SH-SY5Y (cell line): ENCODE data around the gene ZNF133.

Experiments used
- GATA2 ChIP-seq: IDR thresholded peaks from 2 replicates; pipeline ENCODE4 v1.6.1; 2011; ENCODE audit warnings: mild to moderate bottlenecking, low read depth, low read length
- GATA3 ChIP-seq: IDR thresholded peaks from 2 replicates; pipeline ENCODE4 v1.6.1; 2011; ENCODE audit warnings: low read depth, mild to moderate bottlenecking, low read length, moderate library complexity

Gene ZNF133

GRCh38 chr20:18271160-18271559 lies 17.2 kb upstream of the ZNF133 start:
- TF ChIP-seq GATA3: no peak
- no peak for TF ChIP-seq GATA2

GRCh38 chr20:18272451-18272850 lies 15.9 kb upstream of the ZNF133 start:
- TF ChIP-seq GATA2 (no peak), GATA3 (no peak)

GRCh38 chr20:18273738-18274137 lies 14.6 kb upstream of the ZNF133 start:
- TF ChIP-seq GATA3 (no peak), GATA2 (no peak)

GRCh38 chr20:18276821-18277220 lies 11.5 kb upstream of the ZNF133 start:
- TF ChIP-seq GATA2 (no peak), GATA3 (no peak)

- no peak for TF ChIP-seq GATA3
- no peak for TF ChIP-seq GATA2
Measured at GRCh38 chr20:18279242-18279641, 9.1 kb upstream of the ZNF133 start.

- TF ChIP-seq GATA2 (no peak), GATA3 (no peak)
Measured at GRCh38 chr20:18284805-18285533, 3.4 kb upstream of the ZNF133 start.

- no peak for TF ChIP-seq GATA2
- TF ChIP-seq GATA3: no peak
Measured at GRCh38 chr20:18287546-18287914, 797 bp upstream of the ZNF133 start.

GRCh38 chr20:18288749-18289267 lies 481 bp downstream of the ZNF133 start:
- no peak for TF ChIP-seq GATA2
- no peak for TF ChIP-seq GATA3

- no peak for TF ChIP-seq GATA2
- no peak for TF ChIP-seq GATA3
Measured at GRCh38 chr20:18289306-18289705, 979 bp downstream of the ZNF133 start.

- TF ChIP-seq GATA2: no peak
- no peak for TF ChIP-seq GATA3
Measured at GRCh38 chr20:18299364-18299763, 11.0 kb downstream of the ZNF133 start.

- TF ChIP-seq GATA3 (no peak), GATA2 (no peak)
Measured at GRCh38 chr20:18304618-18305017, 16.3 kb downstream of the ZNF133 start.

GRCh38 chr20:18307301-18307700 lies 19.0 kb downstream of the ZNF133 start:
- TF ChIP-seq GATA3: no peak
- TF ChIP-seq GATA2: no peak

GRCh38 chr20:18310051-18310450 lies 21.7 kb downstream of the ZNF133 start:
- TF ChIP-seq GATA2: no peak
- no peak for TF ChIP-seq GATA3

- TF ChIP-seq GATA3 (no peak), GATA2 (no peak)
Measured at GRCh38 chr20:18310592-18310991, 22.3 kb downstream of the ZNF133 start.

GRCh38 chr20:18312723-18313122 lies 24.4 kb downstream of the ZNF133 start:
- TF ChIP-seq GATA2 (no peak), GATA3 (no peak)

- no peak for TF ChIP-seq GATA2
- TF ChIP-seq GATA3: no peak
Measured at GRCh38 chr20:18313411-18313810, 25.1 kb downstream of the ZNF133 start.
